Suprapubic skin (tissue), 4 donors: Measurements from ENCODE around the gene PREX1. TPM values are rescaled to one million over a fixed set of nuclear protein-coding genes. Genes with fewer than 3 reads are reported as not detected.

Experiments
- DNase-seq, 2 donors: peaks; one replicate each; pipeline ENCODE4 v3.0.0-alpha.2; 2019; ENCODE audit warnings: low spot score in 2 of 2
- H3K27ac ChIP-seq: fragments of 200-600 bp; sonication (generic); one replicate; pipeline ENCODE4 v1.5.1; 2019
- H3K27me3 ChIP-seq: fragments of 200-600 bp; sonication (generic); one replicate; pipeline ENCODE4 v1.5.1; 2019
- H3K36me3 ChIP-seq: fragments of 200-600 bp; sonication (generic); one replicate; pipeline ENCODE4 v1.5.1; 2019
- H3K4me1 ChIP-seq: fragments of 200-600 bp; sonication (generic); one replicate; pipeline ENCODE4 v1.5.1; 2019
- H3K4me3 ChIP-seq: fragments of 200-600 bp; sonication (generic); one replicate; pipeline ENCODE4 v1.5.1; 2019; ENCODE audit warnings: mild to moderate bottlenecking
- H3K9me3 ChIP-seq: fragments of 200-600 bp; sonication (generic); one replicate; pipeline ENCODE4 v1.5.1; 2019
- CTCF ChIP-seq, 2 donors: fragments of 200-600 bp in 1 of 2; fragments of 450-650 bp in 1 of 2; sonication (generic) in 1 of 2; IDR thresholded peaks; one replicate each; pipeline ENCODE4 v1.5.1; 2016 to 2019; ENCODE audit warnings: antibody characterized with exemption in 2 of 2, mild to moderate bottlenecking in 1 of 2, moderate library complexity in 1 of 2
- EP300 ChIP-seq: sonication (generic); formaldehyde crosslinking; IDR thresholded peaks from one replicate; pipeline ENCODE4 v1.6.1; 2017; ENCODE audit warnings: antibody characterized with exemption
- POLR2A ChIP-seq, 2 donors: fragments of 450-650 bp; IDR thresholded peaks; one replicate each; pipeline ENCODE4 v1.6.1; 2017; ENCODE audit warnings: antibody characterized with exemption in 2 of 2, mild to moderate bottlenecking in 2 of 2, moderate library complexity in 2 of 2
- POLR2AphosphoS5 ChIP-seq, 3 donors: sonication (generic); formaldehyde crosslinking; IDR thresholded peaks; one replicate each; pipeline ENCODE4 v1.6.1; 2017; ENCODE audit warnings: antibody characterized with exemption in 3 of 3
- WGBS: methylation state at CpG from one replicate; pipeline ENCODE4 v1.1.5; 2018; 5-methylcytosine and 5-hydroxymethylcytosine counted together
- total RNA-seq, 4 donors: library from RNA; depleted of rRNA; stranded (reverse); fragments of >200 nt; gene quantifications; one replicate each; pipeline ENCODE4 v1.1.0, GENCODE V29; 2016

PREX1 gene
- total RNA-seq, 4 donors from 2014 or later: 4.7 to 15.1 (median 10.2) TPM

GRCh38 chr20:48714764-48715163 lies 113.0 kb downstream of the PREX1 start:
- Histone ChIP-seq H3K36me3 (no peaks in the 10 kb centered on the region), H3K27me3 (no peaks in the 10 kb centered on the region), H3K4me1 (peaks cover 5% of the 10 kb centered on the region), H3K9me3 (no peaks in the 10 kb centered on the region), H3K4me3 (no peak overlapping the region), H3K27ac (no peak overlapping the region)
- TF ChIP-seq EP300 (no peak), POLR2AphosphoS5 (IDR thresholded peaks at IDR 0.05) (no peak), POLR2A (IDR thresholded peaks at IDR 0.05) (no peak), CTCF (IDR thresholded peaks at IDR 0.05) (no peak)
- DNase-seq: no peak
- 98% methylated on average over 4 of the region's 4 CpGs for WGBS

GRCh38 chr20:48711696-48712464 lies 115.9 kb downstream of the PREX1 start:
- no peaks in the 10 kb centered on the region for H3K9me3 ChIP-seq
- H3K36me3 ChIP-seq: no peaks in the 10 kb centered on the region
- TF ChIP-seq POLR2A (IDR thresholded peaks at IDR 0.05): no peak
- no peak for TF ChIP-seq EP300
- TF ChIP-seq POLR2AphosphoS5 (IDR thresholded peaks at IDR 0.05): no peak
- no peak for TF ChIP-seq CTCF (IDR thresholded peaks at IDR 0.05)
- no peaks in the 10 kb centered on the region for H3K27me3 ChIP-seq
- no peak overlapping the region for H3K4me3 ChIP-seq
- DNase-seq: no peak
- WGBS: 85% methylated on average over 10 of the region's 10 CpGs
- H3K4me1 ChIP-seq: peaks cover 7% of the 10 kb centered on the region
- H3K27ac ChIP-seq: no peak overlapping the region

GRCh38 chr20:48711044-48711428 lies 116.8 kb downstream of the PREX1 start:
- Histone ChIP-seq H3K4me1 (peaks cover 12% of the 10 kb centered on the region), H3K4me3 (no peak overlapping the region), H3K27ac (no peak overlapping the region), H3K9me3 (no peaks in the 10 kb centered on the region), H3K27me3 (no peaks in the 10 kb centered on the region), H3K36me3 (no peaks in the 10 kb centered on the region)
- 89% methylated on average over 4 of the region's 4 CpGs for WGBS
- DNase-seq: no peak
- TF ChIP-seq POLR2AphosphoS5 (IDR thresholded peaks at IDR 0.05) (no peak), EP300 (no peak), CTCF (IDR thresholded peaks at IDR 0.05) (no peak), POLR2A (IDR thresholded peaks at IDR 0.05) (no peak)

- 97% methylated on average over 15 of the region's 15 CpGs for WGBS
- TF ChIP-seq POLR2AphosphoS5 (IDR thresholded peaks at IDR 0.05) (no peak), EP300 (no peak), CTCF (IDR thresholded peaks at IDR 0.05) (no peak), POLR2A (IDR thresholded peaks at IDR 0.05) (no peak)
- no peak for DNase-seq
- no peaks in the 10 kb centered on the region for H3K27me3 ChIP-seq
- no peaks in the 10 kb centered on the region for H3K36me3 ChIP-seq
- peaks cover 12% of the 10 kb centered on the region for H3K4me1 ChIP-seq
- H3K9me3 ChIP-seq: no peaks in the 10 kb centered on the region
- H3K27ac ChIP-seq: no peak overlapping the region
- no peak overlapping the region for H3K4me3 ChIP-seq
Measured at GRCh38 chr20:48710341-48711043, 117.3 kb downstream of the PREX1 start.

GRCh38 chr20:48709744-48710143 lies 118.1 kb downstream of the PREX1 start:
- no peak overlapping the region for H3K4me3 ChIP-seq
- peaks cover 12% of the 10 kb centered on the region for H3K4me1 ChIP-seq
- TF ChIP-seq CTCF (IDR thresholded peaks at IDR 0.05) (no peak), POLR2AphosphoS5 (IDR thresholded peaks at IDR 0.05) (no peak), POLR2A (IDR thresholded peaks at IDR 0.05) (no peak), EP300 (no peak)
- H3K9me3 ChIP-seq: no peaks in the 10 kb centered on the region
- whole genome bisulfite sequencing: 87% methylated on average over 4 of the region's 4 CpGs
- no peaks in the 10 kb centered on the region for H3K27me3 ChIP-seq
- H3K27ac ChIP-seq: no peak overlapping the region
- H3K36me3 ChIP-seq: no peaks in the 10 kb centered on the region
- no peak for DNase-seq
